Gastroesophageal sphincter (tissue), 4 donors: ENCODE data around the gene SH3PXD2A. TPM values are rescaled to one million over a fixed set of nuclear protein-coding genes. Genes with fewer than 3 reads are reported as not detected.

Experiments used
- ATAC-seq: fragments of 150-250 bp; one replicate; pipeline ENCODE4 v1.9.1; 2016; ENCODE audit warnings: mild to moderate bottlenecking, moderate library complexity
- H3K27ac ChIP-seq, 4 donors: fragments of 200-600 bp; sonication (generic) in 3 of 4; 1 replicate in 3 of 4; 2 replicates in 1 of 4; pipeline ENCODE4 v1.5.1; 2016 to 2019
- H3K27me3 ChIP-seq: fragments of 200-600 bp; sonication (generic); one replicate; pipeline ENCODE4 v1.5.1; 2019
- H3K36me3 ChIP-seq, 2 donors: fragments of 200-600 bp; sonication (generic); one replicate each; pipeline ENCODE4 v1.5.1; 2019; ENCODE audit warnings: control low read depth in 1 of 2
- H3K4me1 ChIP-seq, 3 donors: fragments of 200-600 bp; sonication (generic); 1 replicate in 2 of 3; 2 replicates in 1 of 3; pipeline ENCODE4 v1.5.1; 2016 to 2019; ENCODE audit warnings: control low read depth in 2 of 3
- H3K4me3 ChIP-seq, 2 donors: fragments of 200-600 bp; sonication (generic); one replicate each; pipeline ENCODE4 v1.5.1; 2019; ENCODE audit warnings: mild to moderate bottlenecking in 1 of 2, moderate library complexity in 1 of 2
- H3K9me3 ChIP-seq, 3 donors: fragments of 200-600 bp; sonication (generic); one replicate each; pipeline ENCODE4 v1.5.1; 2017 to 2019; ENCODE audit warnings: control low read depth in 2 of 3
- EP300 ChIP-seq: sonication (generic); formaldehyde crosslinking; IDR thresholded peaks from one replicate; pipeline ENCODE4 v1.6.1; 2017; ENCODE audit warnings: antibody characterized with exemption, mild to moderate bottlenecking
- POLR2A ChIP-seq, 2 donors: fragments of 450-650 bp; IDR thresholded peaks; one replicate each; pipeline ENCODE4 v1.6.1; 2017; ENCODE audit warnings: antibody characterized with exemption in 2 of 2, mild to moderate bottlenecking in 2 of 2, moderate library complexity in 1 of 2
- POLR2AphosphoS5 ChIP-seq: sonication (generic); formaldehyde crosslinking; IDR thresholded peaks from one replicate; pipeline ENCODE4 v1.6.1; 2017; ENCODE audit warnings: antibody characterized with exemption
- WGBS, 2 donors: methylation state at CpG; one replicate each; pipeline ENCODE4 v1.1.5; 2018; ENCODE audit warnings: low coverage in 1 of 2; 5-methylcytosine and 5-hydroxymethylcytosine counted together
- total RNA-seq, 4 donors: library from RNA; depleted of rRNA; stranded (reverse); fragments of >200 nt; gene quantifications; one replicate each; pipeline ENCODE4 v1.1.0, GENCODE V29; 2016
- TF ChIP-seq, protein P1 (sequence below), 4 experiments: fragments of 200-600 bp in 2 of 4; fragments of 450-650 bp in 2 of 4; sonication (generic) in 1 of 4; IDR thresholded peaks; one replicate each; pipeline ENCODE4 v1.5.1; 2017 to 2019; ENCODE audit warnings: antibody characterized with exemption in 4 of 4, mild to moderate bottlenecking in 2 of 4, moderate library complexity in 2 of 4

The SH3PXD2A gene
- total RNA-seq, 4 donors from 2014 or later: 31.2 to 65.2 (median 39.5) TPM

GRCh38 chr10:103582331-103583123, 272.8 kb downstream of the SH3PXD2A start:
- Histone ChIP-seq H3K36me3 (peaks cover 0 to 10% of the 10 kb centered on the region in 2 donors), H3K27me3 (peaks cover 47% of the 10 kb centered on the region), H3K9me3 (peaks cover 0 to 9% (median 0%) of the 10 kb centered on the region in 3 donors), H3K4me1 (peaks cover 0 to 9% (median 0%) of the 10 kb centered on the region in 3 donors), H3K27ac (no peak overlapping the region), H3K4me3 (no peak overlapping the region)
- ATAC-seq: no peak
- WGBS, 2 donors: 79 to 89% methylated on average over 5 to 10 of the region's 13 CpGs
- TF ChIP-seq POLR2AphosphoS5 (no peak), POLR2A (IDR thresholded peaks at IDR 0.05) (no peak), EP300 (no peak)
- TF ChIP-seq, protein P1, sequence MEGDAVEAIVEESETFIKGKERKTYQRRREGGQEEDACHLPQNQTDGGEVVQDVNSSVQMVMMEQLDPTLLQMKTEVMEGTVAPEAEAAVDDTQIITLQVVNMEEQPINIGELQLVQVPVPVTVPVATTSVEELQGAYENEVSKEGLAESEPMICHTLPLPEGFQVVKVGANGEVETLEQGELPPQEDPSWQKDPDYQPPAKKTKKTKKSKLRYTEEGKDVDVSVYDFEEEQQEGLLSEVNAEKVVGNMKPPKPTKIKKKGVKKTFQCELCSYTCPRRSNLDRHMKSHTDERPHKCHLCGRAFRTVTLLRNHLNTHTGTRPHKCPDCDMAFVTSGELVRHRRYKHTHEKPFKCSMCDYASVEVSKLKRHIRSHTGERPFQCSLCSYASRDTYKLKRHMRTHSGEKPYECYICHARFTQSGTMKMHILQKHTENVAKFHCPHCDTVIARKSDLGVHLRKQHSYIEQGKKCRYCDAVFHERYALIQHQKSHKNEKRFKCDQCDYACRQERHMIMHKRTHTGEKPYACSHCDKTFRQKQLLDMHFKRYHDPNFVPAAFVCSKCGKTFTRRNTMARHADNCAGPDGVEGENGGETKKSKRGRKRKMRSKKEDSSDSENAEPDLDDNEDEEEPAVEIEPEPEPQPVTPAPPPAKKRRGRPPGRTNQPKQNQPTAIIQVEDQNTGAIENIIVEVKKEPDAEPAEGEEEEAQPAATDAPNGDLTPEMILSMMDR (IDR thresholded peaks at IDR 0.05): no peak

DNA sequence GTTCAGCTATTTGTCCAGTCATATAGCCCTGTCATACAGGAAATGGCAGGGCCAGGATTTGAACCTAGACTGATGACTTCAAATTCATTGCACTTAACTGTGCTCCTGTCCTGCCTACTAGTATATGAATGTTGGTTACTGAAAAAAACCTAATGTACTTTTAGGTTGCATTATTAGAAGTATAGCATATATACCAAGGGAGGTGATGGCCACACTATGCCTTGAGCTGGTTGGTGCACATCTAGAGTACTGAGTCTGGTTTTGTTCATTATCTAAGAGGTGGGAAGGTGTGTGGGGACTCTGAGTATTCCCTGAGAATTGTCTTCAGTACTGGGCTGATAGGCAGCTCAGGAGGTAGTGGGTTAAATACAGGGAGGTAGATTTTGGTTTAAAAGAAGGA, 273.9 kb downstream of the SH3PXD2A start:
- H3K4me1 ChIP-seq: peaks cover 0 to 9% (median 0%) of the 10 kb centered on the region in 3 donors
- H3K36me3 ChIP-seq: no peaks in the 10 kb centered on the region
- no peak overlapping the region for H3K4me3 ChIP-seq
- peaks cover 47% of the 10 kb centered on the region for H3K27me3 ChIP-seq
- TF ChIP-seq EP300 (no peak), POLR2AphosphoS5 (no peak), POLR2A (IDR thresholded peaks at IDR 0.05) (no peak)
- TF ChIP-seq, protein P1 (IDR thresholded peaks at IDR 0.05): no peak
- ATAC-seq: no peak
- H3K9me3 ChIP-seq: peaks cover 0 to 6% (median 0%) of the 10 kb centered on the region in 3 donors
- H3K27ac ChIP-seq: no peak overlapping the region

- no peaks in the 10 kb centered on the region for H3K36me3 ChIP-seq
- peaks cover 0 to 6% (median 0%) of the 10 kb centered on the region in 3 donors for H3K9me3 ChIP-seq
- H3K27me3 ChIP-seq: peaks cover 47% of the 10 kb centered on the region
- no peak overlapping the region for H3K27ac ChIP-seq
- no peak for TF ChIP-seq POLR2A (IDR thresholded peaks at IDR 0.05)
- TF ChIP-seq POLR2AphosphoS5: no peak
- TF ChIP-seq, protein P1 (IDR thresholded peaks at IDR 0.05): no peak
- TF ChIP-seq EP300: no peak
- 59 to 63% methylated on average over 3 to 7 of the region's 7 CpGs for WGBS, 2 donors
- no peak overlapping the region for H3K4me3 ChIP-seq
- no peak for ATAC-seq
- H3K4me1 ChIP-seq: peaks cover 0 to 9% (median 0%) of the 10 kb centered on the region in 3 donors
Observed at GRCh38 chr10:103580430-103580829, 274.9 kb downstream of the SH3PXD2A start.

- Histone ChIP-seq H3K4me3 (no peak overlapping the region), H3K27me3 (peaks cover 43% of the 10 kb centered on the region), H3K27ac (no peak overlapping the region), H3K4me1 (peaks cover 0 to 9% (median 0%) of the 10 kb centered on the region in 3 donors), H3K9me3 (peaks cover 0 to 6% (median 0%) of the 10 kb centered on the region in 3 donors), H3K36me3 (no peaks in the 10 kb centered on the region)
- TF ChIP-seq POLR2A (IDR thresholded peaks at IDR 0.05) (no peak), POLR2AphosphoS5 (no peak), EP300 (no peak)
- TF ChIP-seq, protein P1 (IDR thresholded peaks at IDR 0.05): no peak
- 70 to 76% methylated on average over 3 to 6 of the region's 7 CpGs for WGBS, 2 donors
- ATAC-seq: no peak
Observed at GRCh38 chr10:103580011-103580410, 275.4 kb downstream of the SH3PXD2A start.
